Omental fat pad (tissue), 4 donors: ENCODE measurements around the gene TMEM178A. TPM values are rescaled to one million over a fixed set of nuclear protein-coding genes. Genes with fewer than 3 reads are reported as not detected.
"Not testable (repeated sequence)": the region's sequence is repeated elsewhere in the genome, so short reads cannot be mapped to it uniquely, and the experiment has no call there.

Source experiments
- ATAC-seq: fragments of 150-250 bp; one replicate; pipeline ENCODE4 v1.9.1; 2016; ENCODE audit warnings: mild to moderate bottlenecking, moderate library complexity; ENCODE audit not compliant: low FRiP score
- DNase-seq: peaks from one replicate; pipeline ENCODE4 v3.0.0-alpha.2; 2019; ENCODE audit warnings: low spot score
- CTCF ChIP-seq, 3 donors: fragments of 450-650 bp; IDR thresholded peaks; one replicate each; pipeline ENCODE4 v1.5.1; 2016 to 2017; ENCODE audit warnings: antibody characterized with exemption in 3 of 3, mild to moderate bottlenecking in 3 of 3, moderate library complexity in 2 of 3
- total RNA-seq, 4 donors: library from RNA; depleted of rRNA; stranded (reverse); fragments of >200 nt; gene quantifications; one replicate each; pipeline ENCODE4 v1.1.0, GENCODE V29; 2016

The TMEM178A gene
- total RNA-seq, 4 donors from 2014 or later = 1.6 to 2.0 (median 1.8) TPM

- DNase-seq (no peak), ATAC-seq (no peak)
- TF ChIP-seq CTCF (IDR thresholded peaks at IDR 0.05) = no peak
Observed at GRCh38 chr2:39646267-39646666, 19.4 kb upstream of the TMEM178A start.

- no peak for TF ChIP-seq CTCF (IDR thresholded peaks at IDR 0.05)
- no peak for ATAC-seq
- DNase-seq = no peak
Observed at GRCh38 chr2:39647104-39647765, 18.5 kb upstream of the TMEM178A start.

DNA sequence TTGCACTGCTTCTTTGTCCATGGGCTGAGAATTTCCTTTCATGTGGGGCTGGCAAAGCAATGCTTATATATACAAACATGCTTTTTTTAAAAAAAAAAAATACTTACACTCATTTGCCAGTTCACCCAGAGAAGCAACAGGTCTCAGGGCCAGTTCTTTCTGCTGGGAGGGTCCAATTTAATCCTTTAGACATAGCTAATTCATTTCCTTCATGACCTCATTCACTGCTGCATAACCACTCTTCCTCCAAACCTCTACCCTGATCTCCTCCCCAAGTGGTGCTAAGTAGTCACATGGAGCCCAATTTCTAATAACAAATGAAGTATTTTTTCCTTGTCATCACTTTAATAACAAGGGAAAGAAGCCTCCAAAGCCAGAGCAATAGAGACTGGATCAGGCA, 17.1 kb upstream of the TMEM178A start:
- ATAC-seq = no peak
- no peak for TF ChIP-seq CTCF (IDR thresholded peaks at IDR 0.05)

GRCh38 chr2:39649511-39649910, 16.2 kb upstream of the TMEM178A start:
- ATAC-seq (no peak), DNase-seq (no peak)
- TF ChIP-seq CTCF (IDR thresholded peaks at IDR 0.05) = no peak

More for the DNA sequence above, 17.1 kb upstream of the TMEM178A start:
- no peak for DNase-seq

GRCh38 chr2:39650468-39650867, 15.2 kb upstream of the TMEM178A start:
- ATAC-seq = no peak
- no peak for TF ChIP-seq CTCF (IDR thresholded peaks at IDR 0.05)
- no peak for DNase-seq

GRCh38 chr2:39656215-39656614, 9.5 kb upstream of the TMEM178A start:
- ATAC-seq, DNase-seq: not testable (repeated sequence)

- no peak for TF ChIP-seq CTCF (IDR thresholded peaks at IDR 0.05)
- no peak for DNase-seq
- ATAC-seq = no peak
Observed at GRCh38 chr2:39657287-39657937, 8.3 kb upstream of the TMEM178A start.
